IPS-18a (cell line): Measurements from ENCODE around the gene MCTP2.

ENCODE experiments used
- H3K27ac ChIP-seq: one replicate; pipeline ENCODE4 v1.5.1; 2013; ENCODE audit warnings: low read length
- H3K27me3 ChIP-seq: one replicate; pipeline ENCODE4 v1.6.1; 2013; ENCODE audit warnings: mild to moderate bottlenecking, low read length; ENCODE audit not compliant: control insufficient read depth, insufficient read depth
- H3K36me3 ChIP-seq: one replicate; pipeline ENCODE4 v1.6.1; 2013; ENCODE audit warnings: low read depth, low read length; ENCODE audit not compliant: control insufficient read depth
- H3K4me1 ChIP-seq: one replicate; pipeline ENCODE4 v1.6.1; 2013; ENCODE audit warnings: low read depth, low read length; ENCODE audit not compliant: control insufficient read depth
- H3K4me3 ChIP-seq: one replicate; pipeline ENCODE4 v1.5.1; 2013; ENCODE audit warnings: low read length
- H3K9ac ChIP-seq: one replicate; pipeline ENCODE4 v1.6.1; 2013; ENCODE audit warnings: mild to moderate bottlenecking, low read length, moderate library complexity
- H3K9me3 ChIP-seq: one replicate; pipeline ENCODE4 v1.6.1; 2013; ENCODE audit warnings: low read depth, low read length; ENCODE audit not compliant: control insufficient read depth

The MCTP2 gene

GRCh38 chr15:94212291-94212690, 19.1 kb upstream of the MCTP2 start:
- Histone ChIP-seq H3K27me3 (no peaks in the 10 kb centered on the region), H3K27ac (no peak overlapping the region), H3K4me1 (no peaks in the 10 kb centered on the region), H3K9me3 (no peaks in the 10 kb centered on the region), H3K4me3 (no peak overlapping the region), H3K9ac (no peak overlapping the region), H3K36me3 (no peaks in the 10 kb centered on the region)

GRCh38 chr15:94225616-94226015, 5.7 kb upstream of the MCTP2 start:
- no peak overlapping the region for H3K4me3 ChIP-seq
- no peaks in the 10 kb centered on the region for H3K9me3 ChIP-seq
- H3K27ac ChIP-seq = no peak overlapping the region
- no peak overlapping the region for H3K9ac ChIP-seq
- H3K36me3 ChIP-seq = no peaks in the 10 kb centered on the region
- H3K4me1 ChIP-seq = peaks cover 3% of the 10 kb centered on the region
- peaks cover 17% of the 10 kb centered on the region for H3K27me3 ChIP-seq

DNA sequence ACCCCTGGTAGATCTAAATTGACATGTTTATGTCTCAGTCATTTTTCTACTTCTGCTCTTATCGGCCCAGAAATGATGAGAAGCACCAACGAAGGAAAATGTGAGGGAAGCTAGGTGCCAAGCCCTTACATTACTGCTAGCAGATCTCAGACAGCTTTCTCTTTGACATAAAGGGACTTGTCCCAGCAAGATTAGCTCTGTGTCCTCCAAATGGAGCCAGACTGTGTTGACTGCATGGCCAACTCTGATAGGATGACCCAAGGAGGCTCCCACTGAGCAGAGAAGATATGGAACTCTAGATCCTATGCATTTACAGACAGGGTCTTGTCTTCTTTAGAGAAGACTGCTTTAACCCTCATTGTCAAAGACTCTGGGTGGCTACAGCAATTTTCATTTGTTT, 2.8 kb upstream of the MCTP2 start:
- Histone ChIP-seq H3K36me3 (no peaks in the 10 kb centered on the region), H3K27ac (no peak overlapping the region), H3K4me3 (no peak overlapping the region), H3K27me3 (peaks cover 44% of the 10 kb centered on the region), H3K9me3 (no peaks in the 10 kb centered on the region), H3K4me1 (peaks cover 12% of the 10 kb centered on the region), H3K9ac (no peak overlapping the region)

DNA sequence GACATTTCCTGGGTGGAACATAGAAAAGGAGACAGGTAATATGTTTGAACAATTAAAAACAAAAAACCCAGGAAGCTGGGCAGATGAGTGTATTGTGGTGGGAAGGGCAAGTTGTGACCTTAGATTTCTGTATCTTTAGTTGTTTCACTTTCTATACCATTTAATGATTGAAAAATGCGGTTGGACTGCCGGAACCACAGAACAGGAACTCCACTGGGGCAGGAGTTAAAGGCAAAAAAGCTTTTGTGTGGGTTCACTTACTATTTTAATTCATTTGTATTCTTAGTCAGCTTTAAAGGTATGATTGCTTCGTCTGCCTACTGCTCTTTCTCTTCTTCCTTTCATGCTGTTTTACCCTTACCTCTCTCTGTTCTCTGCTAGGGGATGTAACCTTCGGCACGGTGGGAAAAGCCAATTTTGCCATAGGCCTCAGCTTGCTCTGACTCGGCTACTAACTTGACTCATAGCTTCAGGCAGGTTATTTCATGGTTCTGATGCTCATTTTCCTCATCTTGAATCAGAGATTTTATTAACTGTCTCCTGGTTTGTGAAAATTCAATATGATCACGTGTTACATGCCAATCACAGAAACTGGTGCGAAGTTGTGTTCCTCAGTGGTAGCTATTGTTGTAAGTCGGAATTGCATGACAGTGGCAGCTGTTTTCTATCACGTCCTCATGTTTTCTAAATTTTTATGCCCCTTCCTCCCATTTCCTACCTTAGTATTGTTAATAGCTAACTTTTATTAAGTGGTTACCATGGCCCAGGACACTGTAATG, 1.6 kb upstream of the MCTP2 start:
- Histone ChIP-seq H3K4me3 (peak overlapping the region; percentile 73), H3K4me1 (peaks cover 12% of the 10 kb centered on the region), H3K27me3 (peaks cover 45% of the 10 kb centered on the region), H3K9me3 (no peaks in the 10 kb centered on the region), H3K36me3 (no peaks in the 10 kb centered on the region), H3K9ac (no peak overlapping the region), H3K27ac (no peak overlapping the region)

- Histone ChIP-seq H3K9ac (peak overlapping the region; percentile 19), H3K36me3 (no peaks in the 10 kb centered on the region), H3K4me3 (peak overlapping the region; percentile 73), H3K27ac (no peak overlapping the region), H3K9me3 (no peaks in the 10 kb centered on the region), H3K4me1 (peaks cover 12% of the 10 kb centered on the region), H3K27me3 (peaks cover 45% of the 10 kb centered on the region)
Observed at GRCh38 chr15:94230431-94230882, 904 bp upstream of the MCTP2 start.

DNA sequence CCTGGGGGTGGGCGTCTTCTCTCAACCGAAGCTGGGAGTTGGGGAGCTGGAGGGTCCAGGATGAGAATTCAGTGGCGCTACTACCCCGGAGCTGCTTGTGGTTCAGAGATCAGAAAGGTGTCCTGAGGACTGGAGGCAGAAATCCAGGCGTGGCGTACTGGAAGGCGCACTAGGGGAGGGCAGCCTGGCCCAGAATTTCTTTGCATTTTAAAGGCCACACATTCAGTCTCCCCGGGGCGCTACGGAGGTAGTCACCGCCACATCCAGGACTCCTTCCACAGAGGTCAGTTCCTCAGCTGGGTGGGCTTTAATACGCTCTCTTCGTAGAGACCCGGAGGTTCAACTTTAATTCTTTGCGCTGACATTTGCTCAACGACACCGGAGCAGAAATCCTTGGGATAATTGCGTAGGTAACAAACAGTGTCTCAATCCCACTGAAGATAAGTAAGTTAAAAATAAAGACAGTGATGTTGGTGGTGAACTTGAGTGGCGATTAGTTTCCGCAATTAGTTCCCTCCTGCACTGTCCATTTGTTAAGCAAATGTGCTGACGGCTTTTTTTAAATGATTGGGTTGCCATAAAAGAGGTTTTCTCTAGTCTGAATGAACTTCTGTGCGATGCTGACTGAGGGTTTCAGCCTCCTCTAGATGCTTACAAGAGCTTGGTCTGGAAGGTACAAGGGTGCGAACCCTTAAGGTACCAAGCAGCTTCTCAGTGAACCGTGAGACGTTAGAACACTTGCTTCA, 535 bp downstream of the MCTP2 start:
- H3K4me3 ChIP-seq = peak overlapping the region; percentile 73
- peaks cover 45% of the 10 kb centered on the region for H3K27me3 ChIP-seq
- H3K4me1 ChIP-seq = peaks cover 12% of the 10 kb centered on the region
- H3K27ac ChIP-seq = no peak overlapping the region
- H3K9ac ChIP-seq = peak overlapping the region; percentile 19
- no peaks in the 10 kb centered on the region for H3K36me3 ChIP-seq
- no peaks in the 10 kb centered on the region for H3K9me3 ChIP-seq

DNA sequence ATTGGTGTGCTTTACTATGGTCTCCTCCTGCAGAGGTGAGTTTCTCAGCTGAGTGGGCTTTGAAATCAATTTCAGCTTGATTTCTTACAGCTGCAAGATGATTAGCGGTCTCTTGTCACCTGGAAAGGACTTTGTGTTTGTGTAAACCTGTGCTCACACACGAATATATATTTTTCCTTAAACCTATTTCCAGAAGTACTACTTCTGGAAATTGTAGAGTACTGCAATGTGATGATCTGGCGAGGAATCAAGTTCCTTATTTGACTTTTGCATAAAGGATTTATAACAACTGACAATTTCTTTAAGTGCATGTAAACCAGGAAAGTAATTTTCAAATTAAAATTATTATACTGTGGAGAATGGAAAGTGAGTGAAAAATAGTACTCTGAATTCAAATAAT, 2.1 kb downstream of the MCTP2 start:
- peaks cover 45% of the 10 kb centered on the region for H3K27me3 ChIP-seq
- H3K4me1 ChIP-seq = peaks cover 12% of the 10 kb centered on the region
- H3K27ac ChIP-seq = no peak overlapping the region
- no peak overlapping the region for H3K9ac ChIP-seq
- H3K9me3 ChIP-seq = no peaks in the 10 kb centered on the region
- no peak overlapping the region for H3K4me3 ChIP-seq
- no peaks in the 10 kb centered on the region for H3K36me3 ChIP-seq

GRCh38 chr15:94234300-94234699, 2.9 kb downstream of the MCTP2 start:
- H3K9me3 ChIP-seq = no peaks in the 10 kb centered on the region
- H3K4me3 ChIP-seq = no peak overlapping the region
- no peaks in the 10 kb centered on the region for H3K36me3 ChIP-seq
- H3K9ac ChIP-seq = no peak overlapping the region
- H3K27ac ChIP-seq = no peak overlapping the region
- H3K27me3 ChIP-seq = peaks cover 41% of the 10 kb centered on the region
- peaks cover 12% of the 10 kb centered on the region for H3K4me1 ChIP-seq

GRCh38 chr15:94235041-94235440, 3.7 kb downstream of the MCTP2 start:
- Histone ChIP-seq H3K27me3 (peaks cover 34% of the 10 kb centered on the region), H3K36me3 (no peaks in the 10 kb centered on the region), H3K27ac (no peak overlapping the region), H3K4me1 (peaks cover 12% of the 10 kb centered on the region), H3K9ac (no peak overlapping the region), H3K9me3 (no peaks in the 10 kb centered on the region), H3K4me3 (no peak overlapping the region)

DNA sequence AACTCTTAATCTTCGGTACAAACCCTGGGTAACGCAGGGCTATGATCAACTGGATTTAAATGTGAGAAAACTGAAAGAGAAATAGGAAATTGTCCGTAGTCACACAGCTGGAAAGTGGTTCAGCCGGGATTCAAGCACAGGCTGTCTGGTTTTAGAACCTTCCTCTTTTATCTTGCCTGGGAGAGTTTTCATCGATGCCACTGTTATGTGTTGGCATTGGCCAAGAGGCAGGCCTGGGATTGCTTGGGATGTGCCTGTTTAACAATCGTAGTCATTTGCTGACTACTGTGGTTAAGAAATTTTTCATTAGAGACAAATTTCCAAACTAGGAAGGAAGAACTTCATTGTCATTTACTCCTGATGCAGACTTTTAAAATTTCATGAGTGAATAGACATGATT, 4.3 kb downstream of the MCTP2 start:
- Histone ChIP-seq H3K9ac (no peak overlapping the region), H3K27ac (no peak overlapping the region), H3K4me3 (no peak overlapping the region), H3K9me3 (no peaks in the 10 kb centered on the region), H3K36me3 (no peaks in the 10 kb centered on the region), H3K27me3 (peaks cover 28% of the 10 kb centered on the region), H3K4me1 (peaks cover 9% of the 10 kb centered on the region)

GRCh38 chr15:94236608-94237007, 5.2 kb downstream of the MCTP2 start:
- Histone ChIP-seq H3K36me3 (no peaks in the 10 kb centered on the region), H3K27ac (no peak overlapping the region), H3K27me3 (peaks cover 21% of the 10 kb centered on the region), H3K4me1 (peaks cover 7% of the 10 kb centered on the region), H3K4me3 (no peak overlapping the region), H3K9me3 (no peaks in the 10 kb centered on the region), H3K9ac (no peak overlapping the region)
